ENCODE data around the gene PPP2R1A.

The PPP2R1A gene

GRCh38 chr19:52190487-52191293, 838 bp downstream of the PPP2R1A start:
- peak overlapping the region; percentile 85 for H2BK120ac ChIP-seq (ENCODE audit: insufficient read depth, low read length, poor library complexity)
- peaks cover 0 to 9% of the 10 kb centered on the region in 2 experiments for H3K4me1 ChIP-seq (ENCODE audit: control insufficient read depth in 1 of 2, insufficient read depth in 2 of 2, low read length in 2 of 2)
- H3K79me2 ChIP-seq (ENCODE audit: control insufficient read depth, insufficient read depth, low read length, poor library complexity), result peaks cover 27% of the 10 kb centered on the region
- H2AK5ac ChIP-seq (ENCODE audit: low read length), result peak overlapping the region; percentile 77
- no peak overlapping the region for H3K23ac ChIP-seq (ENCODE audit: low read length)
- H3K4me2 ChIP-seq (ENCODE audit: low read length), result peak overlapping the region; percentile 86
- H4K91ac ChIP-seq (ENCODE audit: low read depth, low read length), result peak overlapping the region; percentile 80
- H2BK5ac ChIP-seq (ENCODE audit: low read depth, low read length, poor library complexity), result peak overlapping the region; percentile 92
- WGBS (ENCODE audit: extremely low coverage, insufficient coverage, insufficient read length), result no CpG with 5 or more reads among the region's 40 CpGs
- peaks cover 17% of the 10 kb centered on the region for H3K79me1 ChIP-seq (ENCODE audit: low read length)
- H3K36me3 ChIP-seq (ENCODE audit: control insufficient read depth in 1 of 2, insufficient read depth in 2 of 2, low read length in 2 of 2), result peaks cover 11 to 17% of the 10 kb centered on the region in 2 experiments
- H4K8ac ChIP-seq (ENCODE audit: low read depth, low read length), result peak overlapping the region; percentile 86
- peak overlapping the region; percentile 93 for H4K12ac ChIP-seq (ENCODE audit: low read depth, low read length)
- H3K18ac ChIP-seq (ENCODE audit: low read length), result peak overlapping the region; percentile 91
- H2AFZ ChIP-seq (ENCODE audit: insufficient read depth, low read length, poor library complexity), result peak overlapping the region; percentile 27
- H3K9me3 ChIP-seq (ENCODE audit: insufficient read depth, low read depth, low read length), result no peaks in the 10 kb centered on the region
- peak overlapping the region; percentile 98 for H3K4me3 ChIP-seq (ENCODE audit: low read depth, low read length)
- H3K9ac ChIP-seq (ENCODE audit: low read length), result peak overlapping the region; percentile 93
- no peaks in the 10 kb centered on the region for H3K27me3 ChIP-seq (ENCODE audit: insufficient read depth, low read length)
- peak overlapping the region; percentile 91 for H3K14ac ChIP-seq (ENCODE audit: low read length)
- H3K27ac ChIP-seq (ENCODE audit: low read depth, low read length), result peak overlapping the region; percentile 70
- H3K4ac ChIP-seq (ENCODE audit: low read depth, low read length), result peak overlapping the region; percentile 97
- DNase-seq, result peak; percentile 30 to 57
- H2BK12ac ChIP-seq (ENCODE audit: low read length), result no peak overlapping the region

DNA sequence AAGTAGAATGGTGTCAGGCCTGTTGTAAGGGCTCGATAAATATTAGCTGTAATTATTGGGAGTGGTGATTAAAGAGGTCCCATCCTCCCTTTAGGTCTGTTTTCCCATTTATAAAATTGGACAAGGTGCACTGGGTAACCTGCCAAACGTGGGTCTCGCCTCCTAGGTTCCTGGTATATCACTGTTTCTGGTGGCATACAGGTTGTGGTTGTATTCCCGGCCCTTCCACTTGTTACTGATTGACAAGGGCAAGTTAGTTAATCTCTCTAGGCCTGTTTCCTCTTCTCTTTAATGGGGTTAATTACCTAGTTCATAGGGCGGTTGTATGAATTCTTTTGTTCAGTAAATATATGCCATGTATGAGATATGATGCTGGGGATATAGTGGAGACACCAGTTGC, 1.5 kb downstream of the PPP2R1A start:
- H4K8ac ChIP-seq (ENCODE audit: low read depth, low read length), result no peak overlapping the region
- peak overlapping the region; percentile 86 for H3K4me2 ChIP-seq (ENCODE audit: low read length)
- no peak overlapping the region for H2AFZ ChIP-seq (ENCODE audit: insufficient read depth, low read length, poor library complexity)
- H3K4ac ChIP-seq (ENCODE audit: low read depth, low read length), result peak overlapping the region; percentile 97
- H3K79me1 ChIP-seq (ENCODE audit: low read length), result peaks cover 17% of the 10 kb centered on the region
- H3K27ac ChIP-seq (ENCODE audit: low read depth, low read length), result no peak overlapping the region
- H2BK5ac ChIP-seq (ENCODE audit: low read depth, low read length, poor library complexity), result no peak overlapping the region
- peak overlapping the region; percentile 78 for H3K9ac ChIP-seq (ENCODE audit: low read length)
- no peak overlapping the region for H4K91ac ChIP-seq (ENCODE audit: low read depth, low read length)
- no peak overlapping the region for H3K18ac ChIP-seq (ENCODE audit: low read length)
- H3K9me3 ChIP-seq (ENCODE audit: insufficient read depth, low read depth, low read length), result no peaks in the 10 kb centered on the region
- WGBS (ENCODE audit: extremely low coverage, insufficient coverage, insufficient read length), result no CpG with 5 or more reads among the region's 5 CpGs
- no peak overlapping the region for H2BK12ac ChIP-seq (ENCODE audit: low read length)
- H2BK120ac ChIP-seq (ENCODE audit: insufficient read depth, low read length, poor library complexity), result no peak overlapping the region
- no peak overlapping the region for H3K14ac ChIP-seq (ENCODE audit: low read length)
- no peak overlapping the region for H3K23ac ChIP-seq (ENCODE audit: low read length)
- no peak overlapping the region for H3K4me3 ChIP-seq (ENCODE audit: low read depth, low read length)
- peaks cover 12 to 21% of the 10 kb centered on the region in 2 experiments for H3K36me3 ChIP-seq (ENCODE audit: control insufficient read depth in 1 of 2, insufficient read depth in 2 of 2, low read length in 2 of 2)
- peaks cover 0 to 9% of the 10 kb centered on the region in 2 experiments for H3K4me1 ChIP-seq (ENCODE audit: control insufficient read depth in 1 of 2, insufficient read depth in 2 of 2, low read length in 2 of 2)
- H3K79me2 ChIP-seq (ENCODE audit: control insufficient read depth, insufficient read depth, low read length, poor library complexity), result peaks cover 27% of the 10 kb centered on the region
- no peaks in the 10 kb centered on the region for H3K27me3 ChIP-seq (ENCODE audit: insufficient read depth, low read length)
- peak overlapping the region; percentile 35 for H4K12ac ChIP-seq (ENCODE audit: low read depth, low read length)
- DNase-seq, result no peak
- no peak overlapping the region for H2AK5ac ChIP-seq (ENCODE audit: low read length)

DNA sequence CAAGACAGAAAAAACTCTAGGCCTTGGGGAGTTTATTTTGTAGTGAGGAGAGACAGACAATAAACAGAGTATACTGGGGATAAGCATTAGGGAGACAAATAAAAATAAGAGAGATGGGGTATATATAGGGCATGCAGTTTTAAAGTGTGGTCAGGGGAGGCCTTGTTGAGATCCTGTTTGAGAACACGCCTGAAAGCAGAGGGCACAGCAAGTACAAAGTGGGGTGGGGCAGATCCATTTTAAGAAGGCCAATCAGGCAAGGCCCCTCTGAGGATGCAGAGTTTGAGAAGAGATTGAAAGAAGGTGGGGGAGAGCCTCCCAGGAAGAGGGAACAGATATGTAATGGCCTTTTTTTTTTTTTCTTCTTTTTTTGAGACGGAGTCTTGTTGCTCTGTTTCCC, 2.1 kb downstream of the PPP2R1A start:
- H4K12ac ChIP-seq (ENCODE audit: low read depth, low read length), result no peak overlapping the region
- H3K18ac ChIP-seq (ENCODE audit: low read length), result no peak overlapping the region
- H4K91ac ChIP-seq (ENCODE audit: low read depth, low read length), result no peak overlapping the region
- H3K4me3 ChIP-seq (ENCODE audit: low read depth, low read length), result no peak overlapping the region
- H3K14ac ChIP-seq (ENCODE audit: low read length), result no peak overlapping the region
- H4K8ac ChIP-seq (ENCODE audit: low read depth, low read length), result no peak overlapping the region
- H3K79me1 ChIP-seq (ENCODE audit: low read length), result peaks cover 17% of the 10 kb centered on the region
- H2AFZ ChIP-seq (ENCODE audit: insufficient read depth, low read length, poor library complexity), result no peak overlapping the region
- no peak overlapping the region for H2AK5ac ChIP-seq (ENCODE audit: low read length)
- peaks cover 27% of the 10 kb centered on the region for H3K79me2 ChIP-seq (ENCODE audit: control insufficient read depth, insufficient read depth, low read length, poor library complexity)
- no peak overlapping the region for H2BK12ac ChIP-seq (ENCODE audit: low read length)
- peaks cover 15 to 25% of the 10 kb centered on the region in 2 experiments for H3K36me3 ChIP-seq (ENCODE audit: control insufficient read depth in 1 of 2, insufficient read depth in 2 of 2, low read length in 2 of 2)
- H2BK120ac ChIP-seq (ENCODE audit: insufficient read depth, low read length, poor library complexity), result no peak overlapping the region
- peak overlapping the region; percentile 71 for H3K4ac ChIP-seq (ENCODE audit: low read depth, low read length)
- DNase-seq, result no peak
- H3K9me3 ChIP-seq (ENCODE audit: insufficient read depth, low read depth, low read length), result no peaks in the 10 kb centered on the region
- WGBS (ENCODE audit: extremely low coverage, insufficient coverage, insufficient read length), result no CpG with 5 or more reads among the region's 2 CpGs
- H3K4me2 ChIP-seq (ENCODE audit: low read length), result peak overlapping the region; percentile 86
- H3K23ac ChIP-seq (ENCODE audit: low read length), result no peak overlapping the region
- no peak overlapping the region for H3K9ac ChIP-seq (ENCODE audit: low read length)
- H3K27ac ChIP-seq (ENCODE audit: low read depth, low read length), result no peak overlapping the region
- H3K27me3 ChIP-seq (ENCODE audit: insufficient read depth, low read length), result no peaks in the 10 kb centered on the region
- peaks cover 0 to 9% of the 10 kb centered on the region in 2 experiments for H3K4me1 ChIP-seq (ENCODE audit: control insufficient read depth in 1 of 2, insufficient read depth in 2 of 2, low read length in 2 of 2)
- H2BK5ac ChIP-seq (ENCODE audit: low read depth, low read length, poor library complexity), result no peak overlapping the region

DNA sequence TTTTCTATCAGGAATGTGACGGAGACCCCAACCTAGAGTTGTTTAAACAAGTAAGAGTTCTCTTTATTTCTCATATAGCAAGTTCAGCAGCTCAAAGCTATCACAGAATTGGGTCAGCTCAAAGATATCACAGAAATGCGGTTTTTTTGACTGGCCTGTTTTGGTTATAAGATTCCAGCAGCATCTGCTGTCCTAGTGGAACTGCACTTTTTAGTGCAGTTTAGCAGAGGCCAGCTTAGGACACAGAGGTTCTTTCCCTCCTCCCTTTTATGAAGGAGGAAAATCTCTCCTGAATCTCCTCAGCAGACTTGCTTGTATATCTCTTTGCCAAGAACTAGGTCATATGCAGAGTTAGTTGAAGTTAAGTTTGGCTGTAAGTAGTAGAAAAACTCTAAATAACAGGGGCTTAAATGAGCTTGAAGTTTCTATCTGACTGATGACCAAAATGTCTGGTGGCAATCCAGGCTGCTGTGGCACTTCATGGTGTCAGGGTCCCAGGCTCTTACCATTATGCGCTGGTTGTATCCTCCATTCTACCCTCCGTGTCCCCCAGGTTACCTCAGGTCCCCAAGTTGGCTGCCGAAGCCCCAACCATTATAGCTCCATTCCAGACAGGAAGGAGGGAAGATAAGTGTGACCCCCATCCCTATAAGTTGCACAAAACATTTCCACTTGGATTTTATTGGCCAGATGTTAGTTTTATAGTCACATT, 6.6 kb downstream of the PPP2R1A start:
- Histone ChIP-seq H3K9ac (ENCODE audit: low read length) (no peak overlapping the region), H3K9me3 (ENCODE audit: insufficient read depth, low read depth, low read length) (no peaks in the 10 kb centered on the region), H3K14ac (ENCODE audit: low read length) (no peak overlapping the region), H4K8ac (ENCODE audit: low read depth, low read length) (no peak overlapping the region), H4K91ac (ENCODE audit: low read depth, low read length) (no peak overlapping the region), H3K4me2 (ENCODE audit: low read length) (no peak overlapping the region), H3K4me3 (ENCODE audit: low read depth, low read length) (no peak overlapping the region), H3K4ac (ENCODE audit: low read depth, low read length) (peak overlapping the region; percentile 6), H4K12ac (ENCODE audit: low read depth, low read length) (no peak overlapping the region), H2AFZ (ENCODE audit: insufficient read depth, low read length, poor library complexity) (no peak overlapping the region), H3K27me3 (ENCODE audit: insufficient read depth, low read length) (no peaks in the 10 kb centered on the region), H3K27ac (ENCODE audit: low read depth, low read length) (no peak overlapping the region), H2BK12ac (ENCODE audit: low read length) (no peak overlapping the region), H3K79me1 (ENCODE audit: low read length) (peaks cover 2% of the 10 kb centered on the region), H3K23ac (ENCODE audit: low read length) (no peak overlapping the region), H3K18ac (ENCODE audit: low read length) (no peak overlapping the region), H2AK5ac (ENCODE audit: low read length) (no peak overlapping the region), H2BK5ac (ENCODE audit: low read depth, low read length, poor library complexity) (no peak overlapping the region), H3K4me1 (ENCODE audit: control insufficient read depth in 1 of 2, insufficient read depth in 2 of 2, low read length in 2 of 2) (peaks cover 0 to 4% of the 10 kb centered on the region in 2 experiments), H3K36me3 (ENCODE audit: control insufficient read depth in 1 of 2, insufficient read depth in 2 of 2, low read length in 2 of 2) (peaks cover 20 to 42% of the 10 kb centered on the region in 2 experiments), H2BK120ac (ENCODE audit: insufficient read depth, low read length, poor library complexity) (no peak overlapping the region), H3K79me2 (ENCODE audit: control insufficient read depth, insufficient read depth, low read length, poor library complexity) (peaks cover 14% of the 10 kb centered on the region)
- DNase-seq, result no peak
- WGBS (ENCODE audit: extremely low coverage, insufficient coverage, insufficient read length), result no CpG with 5 or more reads among the region's 5 CpGs

All from trophoblast cell (in vitro differentiated cells and primary cell).